K562 (cell line): ENCODE results near the gene MFSD2B. TPM values are rescaled to one million over a fixed set of nuclear protein-coding genes. Genes with fewer than 3 reads are reported as not detected.
A peak's percentile ranks its signal among the peaks of the same experiment; 100 is the strongest.

Source experiments
- ARID2 ChIP-seq: fragments of 450-650 bp; IDR thresholded peaks from 2 replicates; pipeline ENCODE4 v1.6.1; 2017; ENCODE audit warnings: antibody characterized with exemption, mild to moderate bottlenecking
- CREB3L1 ChIP-seq: fragments of 450-650 bp; IDR thresholded peaks from 2 replicates; pipeline ENCODE4 v1.6.1; 2014; ENCODE audit warnings: low read depth, mild to moderate bottlenecking, moderate library complexity, borderline replicate concordance
- DEAF1 ChIP-seq: fragments of 450-650 bp; formaldehyde crosslinking; IDR thresholded peaks from 2 replicates; pipeline ENCODE4 v1.4.0; 2020; ENCODE audit warnings: mild to moderate bottlenecking, moderate library complexity
- ERF ChIP-seq: fragments of 450-650 bp; formaldehyde crosslinking; IDR thresholded peaks from 2 replicates; pipeline ENCODE4 v1.4.0; 2020; ENCODE audit warnings: mild to moderate bottlenecking, mixed read lengths
- FOXJ2 ChIP-seq: fragments of 200-800 bp; sonication (Bioruptor generic); IDR thresholded peaks from 2 replicates; pipeline ENCODE4 v1.6.1; 2016; ENCODE audit warnings: missing genetic modification characterization, missing compliant biosample characterization
- HDAC1 ChIP-seq, 2 experiments: fragments of 450-650 bp; IDR thresholded peaks; 2 replicates each; pipeline ENCODE4 v1.6.1; 2016 to 2017; ENCODE audit warnings: inconsistent platforms in 1 of 2, mild to moderate bottlenecking in 1 of 2, moderate library complexity in 1 of 2
- NBN ChIP-seq: fragments of 450-650 bp; IDR thresholded peaks from 2 replicates; pipeline ENCODE4 v1.6.1; 2016; ENCODE audit warnings: low read depth, mild to moderate bottlenecking
- RBM25 ChIP-seq: fragments of 200-400 bp; formaldehyde crosslinking; IDR thresholded peaks from 2 replicates; pipeline ENCODE4 v1.6.1; 2018; ENCODE audit warnings: low read length, low read depth, moderate library complexity; ENCODE audit not compliant: severe bottlenecking
- SMARCE1 ChIP-seq: fragments of 450-650 bp; IDR thresholded peaks from 2 replicates; pipeline ENCODE4 v1.7.1; 2016; ENCODE audit warnings: mild to moderate bottlenecking
- THRA ChIP-seq: fragments of 450-650 bp; IDR thresholded peaks from 2 replicates; pipeline ENCODE4 v1.6.1; 2017; ENCODE audit warnings: mild to moderate bottlenecking, moderate library complexity
- ZNF445 ChIP-seq: fragments of 250-450 bp; sonication (Bioruptor Pico); IDR thresholded peaks from 2 replicates; pipeline ENCODE4 v1.4.0; 2020; ENCODE audit warnings: low read depth, mild to moderate bottlenecking, moderate library complexity
- ZNF584 ChIP-seq: fragments of 200-800 bp; sonication (Bioruptor generic); IDR thresholded peaks from 2 replicates; pipeline ENCODE4 v1.6.1; 2016; ENCODE audit warnings: low read depth, mild to moderate bottlenecking, missing genetic modification characterization, missing compliant biosample characterization
- polyA plus RNA-seq, 8 experiments: library from polyadenylated mRNA; depleted of rRNA in 4 of 8; stranded (reverse) in 5 of 8; unstranded in 3 of 8; fragments of >200 nt; fragmentation: Nextera tagmentation in 2 of 8; fragmentation: Illumina TruSeq in 1 of 8; extraction: Ambion mirVana in 2 of 8; extraction: Trizol in 1 of 8; gene quantifications; 2 replicates each; pipeline versions ENCODE4 v1.2.1 to v1.2.3, GENCODE V29; 2011 to 2014; ENCODE audit warnings: inconsistent platforms in 1 of 8, missing spikeins in 1 of 8
- total RNA-seq, 7 experiments: library from RNA; depleted of rRNA in 6 of 7; stranded (reverse); fragments of >200 nt in 6 of 7; fragmentation: Illumina TruSeq in 2 of 7; extraction: Trizol in 2 of 7; gene quantifications; 2 replicates each; pipeline versions ENCODE4 v1.2.1 to v1.2.3, GENCODE V29; 2011 to 2021; ENCODE audit warnings: low replicate concordance in 1 of 7

Gene MFSD2B
- total and polyA plus RNA-seq, 9 of the 15 experiments (the other 6 are each of a cell fraction or from before 2014, with no cell fraction given) = 2.6 to 10.9 (median 6.8) TPM

GRCh38 chr2:24047703-24048033, 37.8 kb downstream of the MFSD2B start (continued):
- TF ChIP-seq ZNF445 (CRISPR knock-in tag) = no peak
- TF ChIP-seq DEAF1 (CRISPR knock-in tag) = no peak
- 0 out of 2 replicates have a peak, but pooled peaks have one; percentile 21 for TF ChIP-seq NBN
- TF ChIP-seq ERF (CRISPR knock-in tag) = no peak
- peak; percentile 40; the same call in 1 of the 2 replicates for TF ChIP-seq CREB3L1
- TF ChIP-seq ZNF584 (CRISPR knock-in tag) = no peak
- TF ChIP-seq ARID2 = no peak
- no peak for TF ChIP-seq FOXJ2 (tag)
- no peak for TF ChIP-seq THRA
- no peak for TF ChIP-seq SMARCE1
- TF ChIP-seq RBM25 = peak; percentile 36
- TF ChIP-seq HDAC1 (IDR thresholded peaks at IDR 0.05) = 0 out of 4 replicates have a peak, but pooled peaks of 1 of the 2 experiments have one; percentile 22
